Measurements from ENCODE around the gene HOXB13. TPM values are rescaled to one million over a fixed set of nuclear protein-coding genes. Genes with fewer than 3 reads are reported as not detected.

Gene HOXB13
- total RNA-seq, 2 experiments from 2014 or later = not detected

GRCh38 chr17:48718761-48719641 lies 9.5 kb downstream of the HOXB13 start:
- Mint-ChIP-seq H3K27me3 (peaks cover 100% of the 10 kb centered on the region), H3K4me3 (peak overlapping the region; percentile 20), H3K4me1 (ENCODE audit: low read depth) (peaks cover 38% of the 10 kb centered on the region), H3K27ac (no peak overlapping the region), H3K36me3 (ENCODE audit: low read depth) (no peaks in the 10 kb centered on the region), H3K9me3 (no peaks in the 10 kb centered on the region)
- TF ChIP-seq, protein P1, sequence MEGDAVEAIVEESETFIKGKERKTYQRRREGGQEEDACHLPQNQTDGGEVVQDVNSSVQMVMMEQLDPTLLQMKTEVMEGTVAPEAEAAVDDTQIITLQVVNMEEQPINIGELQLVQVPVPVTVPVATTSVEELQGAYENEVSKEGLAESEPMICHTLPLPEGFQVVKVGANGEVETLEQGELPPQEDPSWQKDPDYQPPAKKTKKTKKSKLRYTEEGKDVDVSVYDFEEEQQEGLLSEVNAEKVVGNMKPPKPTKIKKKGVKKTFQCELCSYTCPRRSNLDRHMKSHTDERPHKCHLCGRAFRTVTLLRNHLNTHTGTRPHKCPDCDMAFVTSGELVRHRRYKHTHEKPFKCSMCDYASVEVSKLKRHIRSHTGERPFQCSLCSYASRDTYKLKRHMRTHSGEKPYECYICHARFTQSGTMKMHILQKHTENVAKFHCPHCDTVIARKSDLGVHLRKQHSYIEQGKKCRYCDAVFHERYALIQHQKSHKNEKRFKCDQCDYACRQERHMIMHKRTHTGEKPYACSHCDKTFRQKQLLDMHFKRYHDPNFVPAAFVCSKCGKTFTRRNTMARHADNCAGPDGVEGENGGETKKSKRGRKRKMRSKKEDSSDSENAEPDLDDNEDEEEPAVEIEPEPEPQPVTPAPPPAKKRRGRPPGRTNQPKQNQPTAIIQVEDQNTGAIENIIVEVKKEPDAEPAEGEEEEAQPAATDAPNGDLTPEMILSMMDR (IDR thresholded peaks at IDR 0.05) = no peak
- intact Hi-C loops (cut with DNase I, micrococcal nuclease) = loop anchor here in 1 of 2 experiments (2.0 kb wide), 1 partner anchor 30 kb away; no protein-coding TSS in a partner anchor
- H3K4me1 ChIP-seq (ENCODE audit: insufficient read depth, low read length) = peaks cover 43% of the 10 kb centered on the region
- DNase-seq (peak in 3 of 14 experiments; percentile 37 to 43 (median 40)), ATAC-seq (ENCODE audit: poor library complexity) (peak; percentile 40)
- H3K27me3 ChIP-seq (ENCODE audit: control insufficient read depth in 1 of 2, insufficient read depth in 2 of 2, low read length in 2 of 2) = peaks cover 77 to 96% of the 10 kb centered on the region in 2 experiments
- POLR2A ChIA-PET = interaction anchor here (1.0 to 1.5 kb wide), 3 partner anchors 10 to 25 kb away, joined by 3 to 6 read pairs (median 4); partner anchors contain the start of gene HOXB13
- CTCF ChIA-PET = interaction anchor here (1.1 kb wide), 2 partner anchors 12 to 160 kb away, joined by 3 read pairs; no protein-coding TSS in a partner anchor
- H3K36me3 ChIP-seq (ENCODE audit: insufficient read depth, low read length) = no peaks in the 10 kb centered on the region
- H3K4me3 ChIP-seq (ENCODE audit: low read length) = no peak overlapping the region
- peaks cover 0 to 44% of the 10 kb centered on the region in 2 experiments for H3K9me3 ChIP-seq (ENCODE audit: control insufficient read depth in 1 of 2, insufficient read depth in 1 of 2, low read length in 2 of 2)
- H3K27ac ChIP-seq (ENCODE audit: low read depth in 1 of 2, low read length in 2 of 2) = no peak overlapping the region

DNA sequence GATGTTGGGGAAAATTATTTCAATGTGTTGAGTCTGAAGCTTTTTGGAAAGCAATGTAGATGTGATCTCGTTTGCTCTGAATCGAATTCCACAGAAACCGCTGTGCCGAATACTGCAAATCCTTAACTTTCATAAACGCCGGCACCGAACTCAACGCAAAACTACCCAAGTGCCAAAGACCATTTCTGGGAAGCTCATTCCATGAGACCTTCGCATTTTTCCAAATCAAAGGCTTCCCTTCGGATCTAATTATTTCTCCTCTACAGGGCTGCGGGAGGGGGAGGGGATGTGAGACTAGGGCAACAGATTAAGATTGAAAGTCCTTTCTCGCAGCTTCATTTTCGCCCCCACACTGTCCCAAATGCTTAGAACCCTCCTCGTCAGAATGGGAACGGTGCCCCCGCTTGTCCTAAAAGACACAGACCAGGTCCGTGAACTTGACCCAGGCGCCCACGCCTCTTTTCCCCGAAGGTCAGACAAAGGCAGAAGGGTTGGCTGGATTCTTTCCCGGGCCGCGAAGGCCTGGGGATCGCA lies 10.3 kb downstream of the HOXB13 start:
- H3K9me3 Mint-ChIP-seq = no peaks in the 10 kb centered on the region
- TF ChIP-seq, protein P1 (IDR thresholded peaks at IDR 0.05) = no peak
- Histone ChIP-seq H3K4me3 (ENCODE audit: low read length) (no peak overlapping the region), H3K27me3 (ENCODE audit: control insufficient read depth in 1 of 2, insufficient read depth in 2 of 2, low read length in 2 of 2) (peaks cover 75 to 95% of the 10 kb centered on the region in 2 experiments), H3K36me3 (ENCODE audit: insufficient read depth, low read length) (no peaks in the 10 kb centered on the region), H3K4me1 (ENCODE audit: insufficient read depth, low read length) (peaks cover 36% of the 10 kb centered on the region), H3K27ac (ENCODE audit: low read depth in 1 of 2, low read length in 2 of 2) (no peak overlapping the region), H3K9me3 (ENCODE audit: control insufficient read depth in 1 of 2, insufficient read depth in 1 of 2, low read length in 2 of 2) (peaks cover 0 to 39% of the 10 kb centered on the region in 2 experiments)
- H3K27ac Mint-ChIP-seq = no peak overlapping the region
- peaks cover 31% of the 10 kb centered on the region for H3K4me1 Mint-ChIP-seq (ENCODE audit: low read depth)
- ATAC-seq (ENCODE audit: poor library complexity) = no peak
- intact Hi-C loops (cut with DNase I, micrococcal nuclease) = loop anchor here in 1 of 2 experiments (2.0 kb wide), 1 partner anchor 31 kb away; no protein-coding TSS in a partner anchor
- CTCF ChIA-PET = interaction anchor here (1.1 kb wide), 1 partner anchor 13 kb away, joined by 3 read pairs; no protein-coding TSS in a partner anchor
- no peak for DNase-seq
- H3K4me3 Mint-ChIP-seq = no peak overlapping the region
- POLR2A ChIA-PET = interaction anchor here (0.8 to 1.6 kb wide), 3 partner anchors 11 to 40 kb away, joined by 3 to 6 read pairs (median 4); partner anchors contain the start of gene HOXB13
- H3K27me3 Mint-ChIP-seq = peaks cover 99% of the 10 kb centered on the region
- H3K36me3 Mint-ChIP-seq (ENCODE audit: low read depth) = no peaks in the 10 kb centered on the region
